Mucosa of descending colon (tissue), 3 donors: Measurements from ENCODE around the gene TNIK. TPM values are rescaled to one million over a fixed set of nuclear protein-coding genes. Genes with fewer than 3 reads are reported as not detected.

Experiments used
- ATAC-seq: fragments of 200-7000 bp; cut with Tn5 transposase; one replicate; pipeline ENCODE4 v1.9.1; 2020; ENCODE audit warnings: mild to moderate bottlenecking, moderate library complexity
- DNase-seq, 3 donors: peaks; one replicate each; pipeline ENCODE4 v3.0.0-alpha.2; 2020
- H3K36me3 ChIP-seq: fragments of 200-600 bp; one replicate; pipeline ENCODE4 v1.8.0; 2021; ENCODE audit warnings: low read depth, mild to moderate bottlenecking
- H3K4me1 ChIP-seq: fragments of 200-600 bp; one replicate; pipeline ENCODE4 v1.8.0; 2021; ENCODE audit warnings: low read depth, mild to moderate bottlenecking
- H3K4me3 ChIP-seq: fragments of 200-600 bp; one replicate; pipeline ENCODE4 v1.8.0; 2021; ENCODE audit warnings: mild to moderate bottlenecking
- H3K9me3 ChIP-seq: fragments of 200-600 bp; one replicate; pipeline ENCODE4 v1.8.0; 2021; ENCODE audit warnings: mild to moderate bottlenecking
- CTCF ChIP-seq: fragments of 200-600 bp; IDR thresholded peaks from one replicate; pipeline ENCODE4 v1.8.0; 2022; ENCODE audit warnings: antibody characterized with exemption, mild to moderate bottlenecking
- intact Hi-C, 2 donors: fragments of 100-400 bp; cut with DNase I in 1 of 2; cut with micrococcal nuclease in 1 of 2; formaldehyde crosslinking; loops; one replicate each; pipeline versions ENCODE4 v1.11.0 to v1.11.1; 2022; cut with DNase I, micrococcal nuclease
- total RNA-seq, 3 donors: library from RNA; stranded (reverse); fragmentation: NEBNext Ultra II Directional in 2 of 3; extraction: Animal tissue kit (Norgen Biotek cat#: 25700) in 2 of 3; gene quantifications; one replicate each; pipeline versions ENCODE4 v1.2.1 to v1.2.4, GENCODE V29; 2021 to 2023
- donor health status: DM: no; HTN: no; CAD: no; lungs with moderate emphysema.
- donor health status: DM: no; HTN: no; CAD: no.
- donor health status: DM: no; HTN: yes; CAD: no.

TNIK gene
- total RNA-seq, 3 donors from 2014 or later: 27.2 to 33.0 (median 28.0) TPM

- intact Hi-C loops: no loop called here
- Histone ChIP-seq H3K36me3 (no peaks in the 10 kb centered on the region), H3K4me3 (no peak overlapping the region), H3K9me3 (no peaks in the 10 kb centered on the region), H3K4me1 (no peaks in the 10 kb centered on the region)
- TF ChIP-seq CTCF: no peak
- no peak for DNase-seq
- ATAC-seq: no peak
These were observed 189.7 kb downstream of the TNIK start for GRCh38 chr3:171270541-171270940.

- no peak for TF ChIP-seq CTCF
- Histone ChIP-seq H3K9me3 (no peaks in the 10 kb centered on the region), H3K36me3 (no peaks in the 10 kb centered on the region), H3K4me3 (no peak overlapping the region), H3K4me1 (no peaks in the 10 kb centered on the region)
- intact Hi-C loops: no loop called here
- DNase-seq (no peak), ATAC-seq (no peak)
These were observed 190.7 kb downstream of the TNIK start for GRCh38 chr3:171269542-171269941.

- intact Hi-C loops: no loop called here
- no peaks in the 10 kb centered on the region for H3K9me3 ChIP-seq
- ATAC-seq: no peak
- no peak for TF ChIP-seq CTCF
- no peak overlapping the region for H3K4me3 ChIP-seq
- DNase-seq: no peak
- H3K36me3 ChIP-seq: no peaks in the 10 kb centered on the region
- no peaks in the 10 kb centered on the region for H3K4me1 ChIP-seq
These were observed 191.5 kb downstream of the TNIK start for GRCh38 chr3:171268677-171269076.

GRCh38 chr3:171267104-171267503 lies 193.1 kb downstream of the TNIK start:
- intact Hi-C loops: no loop called here
- no peak overlapping the region for H3K4me3 ChIP-seq
- no peak for TF ChIP-seq CTCF
- no peaks in the 10 kb centered on the region for H3K9me3 ChIP-seq
- ATAC-seq (no peak), DNase-seq (no peak)
- H3K4me1 ChIP-seq: no peaks in the 10 kb centered on the region
- no peaks in the 10 kb centered on the region for H3K36me3 ChIP-seq

GRCh38 chr3:171266740-171267073 lies 193.5 kb downstream of the TNIK start:
- H3K4me3 ChIP-seq: no peak overlapping the region
- DNase-seq: no peak
- intact Hi-C loops: no loop called here
- no peaks in the 10 kb centered on the region for H3K4me1 ChIP-seq
- no peaks in the 10 kb centered on the region for H3K9me3 ChIP-seq
- no peak for ATAC-seq
- no peak for TF ChIP-seq CTCF
- H3K36me3 ChIP-seq: no peaks in the 10 kb centered on the region

- intact Hi-C loops: no loop called here
- DNase-seq: no peak
- no peak for ATAC-seq
- Histone ChIP-seq H3K36me3 (no peaks in the 10 kb centered on the region), H3K4me1 (peaks cover 2% of the 10 kb centered on the region), H3K9me3 (no peaks in the 10 kb centered on the region), H3K4me3 (no peak overlapping the region)
- no peak for TF ChIP-seq CTCF
These were observed 194.0 kb downstream of the TNIK start for GRCh38 chr3:171266034-171266739.
